HG03039 (cell line): ENCODE measurements around the gene ABLIM2.

ENCODE experiments used
- ATAC-seq: cut with Tn5 transposase; IDR thresholded peaks from one replicate; pipeline ENCODE4 v1.9.1; 2021; ENCODE audit warnings: mild to moderate bottlenecking, moderate library complexity; ENCODE audit not compliant: unreplicated experiment

The ABLIM2 gene

GRCh38 chr4:8073206-8073863 is 85.3 kb downstream of the ABLIM2 start:
- ATAC-seq, result no peak

- no peak for ATAC-seq
Measured at GRCh38 chr4:8072235-8072968, 86.2 kb downstream of the ABLIM2 start.

GRCh38 chr4:8071766-8072165 is 86.8 kb downstream of the ABLIM2 start:
- ATAC-seq, result no peak

- ATAC-seq, result no peak
Measured at GRCh38 chr4:8070736-8071718, 87.6 kb downstream of the ABLIM2 start.

GRCh38 chr4:8069102-8069752 is 89.4 kb downstream of the ABLIM2 start:
- no peak for ATAC-seq

GRCh38 chr4:8067945-8068896 is 90.4 kb downstream of the ABLIM2 start:
- no peak for ATAC-seq

GRCh38 chr4:8067274-8067936 is 91.2 kb downstream of the ABLIM2 start:
- no peak for ATAC-seq

GRCh38 chr4:8066336-8066931 is 92.2 kb downstream of the ABLIM2 start:
- ATAC-seq, result no peak

GRCh38 chr4:8063974-8064563 is 94.5 kb downstream of the ABLIM2 start:
- ATAC-seq, result no peak

GRCh38 chr4:8061573-8061972 is 97.0 kb downstream of the ABLIM2 start:
- no peak for ATAC-seq

GRCh38 chr4:8061145-8061544 is 97.5 kb downstream of the ABLIM2 start:
- ATAC-seq, result no peak

- no peak for ATAC-seq
Measured at GRCh38 chr4:8060632-8061031, 98.0 kb downstream of the ABLIM2 start.

GRCh38 chr4:8058031-8058479 is 100.6 kb downstream of the ABLIM2 start:
- no peak for ATAC-seq

GRCh38 chr4:8055206-8055605 is 103.4 kb downstream of the ABLIM2 start:
- ATAC-seq, result no peak

- no peak for ATAC-seq
Measured at GRCh38 chr4:8053688-8054449, 104.7 kb downstream of the ABLIM2 start.

GRCh38 chr4:8052160-8052691 is 106.4 kb downstream of the ABLIM2 start:
- ATAC-seq, result no peak

GRCh38 chr4:8051644-8052043 is 107.0 kb downstream of the ABLIM2 start:
- ATAC-seq, result no peak
